ENCODE measurements around the gene FGFR4. TPM values are rescaled to one million over a fixed set of nuclear protein-coding genes. Genes with fewer than 3 reads are reported as not detected.
"Not testable (repeated sequence)": the region's sequence is repeated elsewhere in the genome, so short reads cannot be mapped to it uniquely, and the experiment has no call there.

FGFR4 gene
- 1 to 10 TPM; 1.4 to 1.5 TPM for total RNA-seq

- Mint-ChIP-seq H3K27ac (no peak within 1 kb of the TSS), H3K9me3 (no peaks in the 10 kb centered on the region), H3K4me3 (peak within 1 kb of the TSS; percentile 35), H3K27me3 (peaks cover 26% of the 10 kb centered on the region), H3K36me3 (no peaks in the 10 kb centered on the region), H3K4me1 (peaks cover 2% of the 10 kb centered on the region)
- peak; percentile 76 for DNase-seq
Observed at GRCh38 chr5:177086654-177087397, at the start of gene FGFR4. FGFR4 (plus strand) TSS chr5:177086915; CDS start chr5:177089603, 2,688 bp downstream.

GRCh38 chr5:177036921-177037320 is 49.8 kb upstream of the FGFR4 start:
- Mint-ChIP-seq H3K9me3 (no peaks in the 10 kb centered on the region), H3K4me3 (no peak overlapping the region), H3K27me3 (no peaks in the 10 kb centered on the region), H3K4me1 (peaks cover 15% of the 10 kb centered on the region), H3K36me3 (peaks cover 25% of the 10 kb centered on the region), H3K27ac (no peak overlapping the region)
- no peak for DNase-seq

- H3K27me3 Mint-ChIP-seq = no peaks in the 10 kb centered on the region
- peaks cover 10% of the 10 kb centered on the region for H3K36me3 Mint-ChIP-seq
- peaks cover 12% of the 10 kb centered on the region for H3K4me1 Mint-ChIP-seq
- H3K4me3 Mint-ChIP-seq = no peak overlapping the region
- H3K9me3 Mint-ChIP-seq = no peaks in the 10 kb centered on the region
- no peak for DNase-seq
- no peak overlapping the region for H3K27ac Mint-ChIP-seq
Observed at GRCh38 chr5:177040814-177041420, 45.8 kb upstream of the FGFR4 start.

- H3K36me3 Mint-ChIP-seq = peaks cover 10% of the 10 kb centered on the region
- no peak overlapping the region for H3K27ac Mint-ChIP-seq
- no peak for DNase-seq
- peaks cover 5% of the 10 kb centered on the region for H3K4me1 Mint-ChIP-seq
- H3K4me3 Mint-ChIP-seq = no peak overlapping the region
- H3K27me3 Mint-ChIP-seq = no peaks in the 10 kb centered on the region
- H3K9me3 Mint-ChIP-seq = no peaks in the 10 kb centered on the region
Observed at GRCh38 chr5:177041936-177042335, 44.8 kb upstream of the FGFR4 start.

- H3K27ac Mint-ChIP-seq = no peak overlapping the region
- peaks cover 5% of the 10 kb centered on the region for H3K4me1 Mint-ChIP-seq
- H3K4me3 Mint-ChIP-seq = no peak overlapping the region
Observed at GRCh38 chr5:177043114-177043513, 43.6 kb upstream of the FGFR4 start.

GRCh38 chr5:177043958-177044357 is 42.8 kb upstream of the FGFR4 start:
- no peak for DNase-seq
- H3K4me3 Mint-ChIP-seq = no peak overlapping the region
- peaks cover 5% of the 10 kb centered on the region for H3K4me1 Mint-ChIP-seq
- no peaks in the 10 kb centered on the region for H3K27me3 Mint-ChIP-seq
- H3K27ac Mint-ChIP-seq = no peak overlapping the region
- H3K9me3 Mint-ChIP-seq = no peaks in the 10 kb centered on the region
- H3K36me3 Mint-ChIP-seq = peaks cover 19% of the 10 kb centered on the region

More at GRCh38 chr5:177043114-177043513, 43.6 kb upstream of the FGFR4 start:
- peaks cover 15% of the 10 kb centered on the region for H3K36me3 Mint-ChIP-seq
- no peak for DNase-seq
- H3K27me3 Mint-ChIP-seq = no peaks in the 10 kb centered on the region
- no peaks in the 10 kb centered on the region for H3K9me3 Mint-ChIP-seq

GRCh38 chr5:177044641-177045040 is 42.1 kb upstream of the FGFR4 start:
- H3K27ac Mint-ChIP-seq = no peak overlapping the region
- peaks cover 5% of the 10 kb centered on the region for H3K4me1 Mint-ChIP-seq
- no peaks in the 10 kb centered on the region for H3K27me3 Mint-ChIP-seq
- peaks cover 19% of the 10 kb centered on the region for H3K36me3 Mint-ChIP-seq
- no peak overlapping the region for H3K4me3 Mint-ChIP-seq
- H3K9me3 Mint-ChIP-seq = no peaks in the 10 kb centered on the region
- DNase-seq = no peak

- Mint-ChIP-seq H3K27me3 (no peaks in the 10 kb centered on the region), H3K4me1 (peaks cover 2% of the 10 kb centered on the region), H3K9me3 (no peaks in the 10 kb centered on the region), H3K27ac (no peak overlapping the region), H3K4me3 (no peak overlapping the region), H3K36me3 (peaks cover 19% of the 10 kb centered on the region)
- DNase-seq = no peak
Observed at GRCh38 chr5:177045631-177046030, 41.1 kb upstream of the FGFR4 start.

GRCh38 chr5:177048531-177048930 is 38.2 kb upstream of the FGFR4 start:
- H3K27ac Mint-ChIP-seq, DNase-seq, H3K4me1 Mint-ChIP-seq, H3K9me3 Mint-ChIP-seq, H3K4me3 Mint-ChIP-seq, H3K27me3 Mint-ChIP-seq: not testable (repeated sequence)
- peaks cover 17% of the 10 kb centered on the region for H3K36me3 Mint-ChIP-seq

- peaks cover 14% of the 10 kb centered on the region for H3K36me3 Mint-ChIP-seq
- no peaks in the 10 kb centered on the region for H3K9me3 Mint-ChIP-seq
- H3K4me1 Mint-ChIP-seq = peaks cover 2% of the 10 kb centered on the region
- H3K27ac Mint-ChIP-seq = no peak overlapping the region
- DNase-seq = no peak
- H3K4me3 Mint-ChIP-seq = no peak overlapping the region
- H3K27me3 Mint-ChIP-seq = no peaks in the 10 kb centered on the region
Observed at GRCh38 chr5:177049285-177049684, 37.4 kb upstream of the FGFR4 start.

GRCh38 chr5:177064500-177065277 is 22.0 kb upstream of the FGFR4 start:
- no peak for DNase-seq
- Mint-ChIP-seq H3K27me3 (no peaks in the 10 kb centered on the region), H3K9me3 (no peaks in the 10 kb centered on the region), H3K36me3 (peaks cover 2% of the 10 kb centered on the region), H3K4me3 (no peak overlapping the region), H3K27ac (no peak overlapping the region), H3K4me1 (no peaks in the 10 kb centered on the region)

GRCh38 chr5:177065491-177065890 is 21.2 kb upstream of the FGFR4 start:
- H3K4me3 Mint-ChIP-seq = no peak overlapping the region
- no peak for DNase-seq
- no peaks in the 10 kb centered on the region for H3K9me3 Mint-ChIP-seq
- H3K27ac Mint-ChIP-seq = no peak overlapping the region
- no peaks in the 10 kb centered on the region for H3K27me3 Mint-ChIP-seq
- H3K36me3 Mint-ChIP-seq = no peaks in the 10 kb centered on the region
- H3K4me1 Mint-ChIP-seq = no peaks in the 10 kb centered on the region

- H3K9me3 Mint-ChIP-seq = no peaks in the 10 kb centered on the region
- no peak overlapping the region for H3K27ac Mint-ChIP-seq
- no peak overlapping the region for H3K4me3 Mint-ChIP-seq
- peaks cover 4% of the 10 kb centered on the region for H3K4me1 Mint-ChIP-seq
- H3K27me3 Mint-ChIP-seq = no peaks in the 10 kb centered on the region
- no peaks in the 10 kb centered on the region for H3K36me3 Mint-ChIP-seq
- no peak for DNase-seq
Observed at GRCh38 chr5:177066224-177066623, 20.5 kb upstream of the FGFR4 start.

- H3K4me1 Mint-ChIP-seq = peaks cover 6% of the 10 kb centered on the region
- H3K9me3 Mint-ChIP-seq = no peaks in the 10 kb centered on the region
- no peak for DNase-seq
- H3K27ac Mint-ChIP-seq = no peak overlapping the region
- H3K36me3 Mint-ChIP-seq = no peaks in the 10 kb centered on the region
- no peak overlapping the region for H3K4me3 Mint-ChIP-seq
- H3K27me3 Mint-ChIP-seq = no peaks in the 10 kb centered on the region
Observed at GRCh38 chr5:177067503-177067902, 19.2 kb upstream of the FGFR4 start.

GRCh38 chr5:177070536-177071191 is 16.1 kb upstream of the FGFR4 start:
- H3K9me3 Mint-ChIP-seq = no peaks in the 10 kb centered on the region
- peaks cover 4% of the 10 kb centered on the region for H3K36me3 Mint-ChIP-seq
- no peak overlapping the region for H3K4me3 Mint-ChIP-seq
- peak overlapping the region; percentile 40 for H3K27ac Mint-ChIP-seq
- peaks cover 6% of the 10 kb centered on the region for H3K4me1 Mint-ChIP-seq
- no peak for DNase-seq
- H3K27me3 Mint-ChIP-seq = no peaks in the 10 kb centered on the region

All from activated naive CD8-positive, alpha-beta T cell treated with anti-CD3 and anti-CD28 coated beads for 36 hours (primary cell).